ENCODE results near the gene RNF181. TPM values are rescaled to one million over a fixed set of nuclear protein-coding genes. Genes with fewer than 3 reads are reported as not detected.

The RNF181 gene
- total and polyA plus RNA-seq, 2 of the 13 experiments (the other 11 are each of a cell fraction or from before 2014, with no cell fraction given) = 224 to 578 TPM

GRCh38 chr2:85584857-85585780, 10.4 kb upstream of the RNF181 start (continued):
- peak; percentile 96 for TF ChIP-seq HOMEZ (CRISPR knock-in tag; IDR thresholded peaks at IDR 0.05; ENCODE audit: low read depth)
- TF ChIP-seq CREM (IDR thresholded peaks at IDR 0.05) = peak; percentile 66; the same call in 1 of the 2 replicates
- no peak for TF ChIP-seq CREM (CRISPR knock-in tag; IDR thresholded peaks at IDR 0.05)
- no peak for TF ChIP-seq EZH2 (conservative IDR thresholded peaks at IDR 0.05; ENCODE audit: low read depth, low read length)
- peak; percentile 63; the same call in 1 of the 2 replicates for TF ChIP-seq ZNF556 (CRISPR knock-in tag; IDR thresholded peaks at IDR 0.05; ENCODE audit: borderline replicate concordance)
- TF ChIP-seq CREBL2 (CRISPR knock-in tag; IDR thresholded peaks at IDR 0.05; ENCODE audit: borderline replicate concordance) = no peak
- peak; percentile 86; the same call in 1 of the 2 replicates for TF ChIP-seq SNAPC2 (CRISPR knock-in tag; IDR thresholded peaks at IDR 0.05)
- TF ChIP-seq MED8 (CRISPR knock-in tag; IDR thresholded peaks at IDR 0.05; ENCODE audit: insufficient replicate concordance) = no peak
- TF ChIP-seq GRHL1 (CRISPR knock-in tag; conservative IDR thresholded peaks at IDR 0.05) = no peak
- TF ChIP-seq, protein P1, sequence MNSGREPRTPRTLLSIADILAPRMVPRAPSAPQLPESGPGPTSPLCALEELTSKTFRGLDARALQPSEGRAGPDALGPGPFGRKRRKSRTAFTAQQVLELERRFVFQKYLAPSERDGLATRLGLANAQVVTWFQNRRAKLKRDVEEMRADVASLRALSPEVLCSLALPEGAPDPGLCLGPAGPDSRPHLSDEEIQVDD (CRISPR knock-in tag; IDR thresholded peaks at IDR 0.05; ENCODE audit: borderline replicate concordance) = no peak
- TF ChIP-seq ZMYM4 (CRISPR knock-in tag; IDR thresholded peaks at IDR 0.05) = no peak
- no peak; the same call in 1 of the 2 replicates for TF ChIP-seq ARHGAP35 (CRISPR knock-in tag; IDR thresholded peaks at IDR 0.05; ENCODE audit: borderline replicate concordance)
- peak; percentile 12; the same call in 1 of the 2 replicates for TF ChIP-seq ZNF766 (CRISPR knock-in tag; IDR thresholded peaks at IDR 0.05; ENCODE audit: borderline replicate concordance)
- TF ChIP-seq, protein P2, sequence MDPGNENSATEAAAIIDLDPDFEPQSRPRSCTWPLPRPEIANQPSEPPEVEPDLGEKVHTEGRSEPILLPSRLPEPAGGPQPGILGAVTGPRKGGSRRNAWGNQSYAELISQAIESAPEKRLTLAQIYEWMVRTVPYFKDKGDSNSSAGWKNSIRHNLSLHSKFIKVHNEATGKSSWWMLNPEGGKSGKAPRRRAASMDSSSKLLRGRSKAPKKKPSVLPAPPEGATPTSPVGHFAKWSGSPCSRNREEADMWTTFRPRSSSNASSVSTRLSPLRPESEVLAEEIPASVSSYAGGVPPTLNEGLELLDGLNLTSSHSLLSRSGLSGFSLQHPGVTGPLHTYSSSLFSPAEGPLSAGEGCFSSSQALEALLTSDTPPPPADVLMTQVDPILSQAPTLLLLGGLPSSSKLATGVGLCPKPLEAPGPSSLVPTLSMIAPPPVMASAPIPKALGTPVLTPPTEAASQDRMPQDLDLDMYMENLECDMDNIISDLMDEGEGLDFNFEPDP (CRISPR knock-in tag; conservative IDR thresholded peaks at IDR 0.05) = 0 out of 2 replicates have a peak, but pooled peaks have one; percentile 17
- TF ChIP-seq ZSCAN30 (CRISPR knock-in tag; IDR thresholded peaks at IDR 0.05) = 0 out of 2 replicates have a peak, but pooled peaks have one; percentile 67
- TF ChIP-seq KLF16 (CRISPR knock-in tag; IDR thresholded peaks at IDR 0.05) = peak in 1 of 2 experiments; percentile 63; a peak in 2 of 4 replicates
- TF ChIP-seq, protein P3, sequence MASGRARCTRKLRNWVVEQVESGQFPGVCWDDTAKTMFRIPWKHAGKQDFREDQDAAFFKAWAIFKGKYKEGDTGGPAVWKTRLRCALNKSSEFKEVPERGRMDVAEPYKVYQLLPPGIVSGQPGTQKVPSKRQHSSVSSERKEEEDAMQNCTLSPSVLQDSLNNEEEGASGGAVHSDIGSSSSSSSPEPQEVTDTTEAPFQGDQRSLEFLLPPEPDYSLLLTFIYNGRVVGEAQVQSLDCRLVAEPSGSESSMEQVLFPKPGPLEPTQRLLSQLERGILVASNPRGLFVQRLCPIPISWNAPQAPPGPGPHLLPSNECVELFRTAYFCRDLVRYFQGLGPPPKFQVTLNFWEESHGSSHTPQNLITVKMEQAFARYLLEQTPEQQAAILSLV (CRISPR knock-in tag; IDR thresholded peaks at IDR 0.05; ENCODE audit: borderline replicate concordance) = peak; percentile 74; the same call in 1 of the 2 replicates
- no peak for TF ChIP-seq ZNF589 (CRISPR knock-in tag; conservative IDR thresholded peaks at IDR 0.05)
- TF ChIP-seq ZC3H4 (CRISPR knock-in tag; IDR thresholded peaks at IDR 0.05; ENCODE audit: borderline replicate concordance) = peak; percentile 95
- TF ChIP-seq CCAR2 (optimal IDR thresholded peaks at IDR 0.05; ENCODE audit: low read depth, low read length) = no peak
- TF ChIP-seq SOX6 (IDR thresholded peaks at IDR 0.05) = no peak
- TF ChIP-seq SOX6 (CRISPR knock-in tag; IDR thresholded peaks at IDR 0.05) = peak; percentile 76
